ENCODE measurements around the gene MEG3.

Gene MEG3

GRCh38 chr14:100816286-100816949 lies 9.5 kb upstream of the MEG3 start:
- TF ChIP-seq GATA2 (IDR thresholded peaks at IDR 0.05; ENCODE audit: low read depth, low read length) (no peak), GATA3 (IDR thresholded peaks at IDR 0.05; ENCODE audit: low read depth, low read length) (no peak)

GRCh38 chr14:100816950-100817901 lies 8.7 kb upstream of the MEG3 start:
- TF ChIP-seq GATA3 (IDR thresholded peaks at IDR 0.05; ENCODE audit: low read depth, low read length) (no peak), GATA2 (IDR thresholded peaks at IDR 0.05; ENCODE audit: low read depth, low read length) (no peak)

GRCh38 chr14:100818221-100818699 lies 7.7 kb upstream of the MEG3 start:
- no peak for TF ChIP-seq GATA2 (IDR thresholded peaks at IDR 0.05; ENCODE audit: low read depth, low read length)
- no peak for TF ChIP-seq GATA3 (IDR thresholded peaks at IDR 0.05; ENCODE audit: low read depth, low read length)

DNA sequence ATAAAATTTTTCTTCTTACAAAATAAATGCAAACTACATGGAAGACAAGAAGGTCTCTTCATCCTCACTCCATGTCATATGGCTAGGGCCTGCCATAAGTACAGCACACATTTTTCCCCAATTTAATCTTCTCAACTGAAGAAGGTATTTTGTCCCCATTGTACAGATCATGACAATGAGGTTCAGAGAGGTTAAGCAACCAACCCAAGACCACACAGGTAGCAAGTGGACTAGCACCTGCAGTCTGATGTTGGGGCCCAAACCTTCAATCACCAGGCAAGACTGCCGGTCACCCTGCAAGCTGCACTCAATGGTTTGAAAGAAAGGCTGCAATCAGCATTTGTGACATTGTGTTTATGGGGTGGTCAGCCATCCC lies 6.5 kb upstream of the MEG3 start:
- TF ChIP-seq GATA2 (IDR thresholded peaks at IDR 0.05; ENCODE audit: low read depth, low read length) (no peak), GATA3 (IDR thresholded peaks at IDR 0.05; ENCODE audit: low read depth, low read length) (no peak)

DNA sequence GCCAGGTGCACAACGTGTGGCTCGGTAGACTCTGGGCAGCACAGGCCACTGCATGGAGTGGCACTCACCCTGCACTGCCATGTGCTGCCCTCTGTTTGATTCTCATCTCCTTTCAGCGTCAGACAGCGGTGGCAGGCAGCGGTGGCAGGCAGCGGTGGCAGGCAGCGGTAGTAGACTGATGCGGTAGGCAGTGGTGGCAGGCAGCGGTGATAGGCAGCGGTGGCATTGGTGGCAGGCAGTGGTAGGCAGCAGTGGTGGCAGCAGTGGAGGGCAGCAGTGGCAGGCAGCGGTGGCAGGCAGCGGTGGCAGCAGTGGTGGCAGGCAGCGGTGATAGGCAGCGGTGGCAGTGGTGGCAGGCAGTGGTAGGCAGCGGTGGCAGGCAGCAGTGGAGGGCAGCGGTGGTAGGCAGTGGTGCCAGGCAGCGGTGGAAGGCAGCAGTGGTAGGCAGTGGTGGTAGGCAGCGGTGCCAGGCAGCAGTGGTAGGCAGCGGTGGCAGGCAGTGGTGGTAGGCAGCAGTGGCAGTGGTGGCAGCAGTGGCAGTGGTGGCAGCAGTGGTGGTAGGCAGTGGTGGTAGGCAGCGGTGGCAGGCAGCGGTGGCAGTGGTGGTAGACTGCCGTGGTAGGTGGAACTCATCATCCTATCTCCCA lies 6.0 kb upstream of the MEG3 start:
- TF ChIP-seq GATA3 (IDR thresholded peaks at IDR 0.05; ENCODE audit: low read depth, low read length) (no peak), GATA2 (IDR thresholded peaks at IDR 0.05; ENCODE audit: low read depth, low read length) (no peak)

GRCh38 chr14:100820957-100821356 lies 5.0 kb upstream of the MEG3 start:
- TF ChIP-seq GATA2 (IDR thresholded peaks at IDR 0.05; ENCODE audit: low read depth, low read length) (no peak), GATA3 (IDR thresholded peaks at IDR 0.05; ENCODE audit: low read depth, low read length) (no peak)

- TF ChIP-seq GATA3 (IDR thresholded peaks at IDR 0.05; ENCODE audit: low read depth, low read length) (no peak), GATA2 (IDR thresholded peaks at IDR 0.05; ENCODE audit: low read depth, low read length) (no peak)
Measured at GRCh38 chr14:100822013-100822412, 3.9 kb upstream of the MEG3 start.

DNA sequence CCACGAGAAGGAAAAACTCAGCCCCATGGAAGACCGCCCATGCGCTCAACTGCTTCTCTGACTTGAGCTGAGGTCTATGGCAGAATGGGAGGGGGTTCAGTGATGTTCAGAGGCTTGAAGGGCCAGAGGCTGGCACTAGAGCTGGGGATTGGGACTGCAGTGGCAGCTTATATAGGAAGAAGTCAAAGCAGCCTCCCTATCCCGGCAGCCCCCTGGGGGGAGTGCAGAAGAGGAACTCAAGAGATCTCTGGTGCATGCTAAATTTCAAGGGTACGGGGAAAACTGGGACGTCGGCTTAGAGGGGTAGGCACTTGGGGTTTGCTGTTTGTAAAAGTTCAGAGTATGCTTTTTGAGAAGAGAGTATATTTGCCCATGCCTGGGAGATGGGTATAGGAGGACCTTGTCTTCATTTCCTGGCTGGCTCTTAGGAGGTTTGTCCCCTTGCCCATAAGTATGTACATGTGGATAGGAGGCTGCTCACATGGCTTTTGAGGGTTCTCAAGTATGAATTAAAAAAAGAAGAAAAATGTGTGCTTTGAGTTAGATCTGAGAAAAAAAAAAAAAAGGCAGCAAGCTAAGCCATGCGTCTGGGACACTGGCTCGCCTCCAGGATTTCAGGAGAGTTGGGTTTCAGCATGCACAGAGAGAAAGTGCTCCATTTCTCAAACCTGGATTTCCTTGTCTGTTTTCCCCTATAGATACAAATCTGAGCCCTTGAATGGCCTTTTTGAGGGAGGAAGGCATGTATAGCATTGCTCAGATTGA lies 3.2 kb upstream of the MEG3 start:
- no peak for TF ChIP-seq GATA2 (IDR thresholded peaks at IDR 0.05; ENCODE audit: low read depth, low read length)
- no peak for TF ChIP-seq GATA3 (IDR thresholded peaks at IDR 0.05; ENCODE audit: low read depth, low read length)

DNA sequence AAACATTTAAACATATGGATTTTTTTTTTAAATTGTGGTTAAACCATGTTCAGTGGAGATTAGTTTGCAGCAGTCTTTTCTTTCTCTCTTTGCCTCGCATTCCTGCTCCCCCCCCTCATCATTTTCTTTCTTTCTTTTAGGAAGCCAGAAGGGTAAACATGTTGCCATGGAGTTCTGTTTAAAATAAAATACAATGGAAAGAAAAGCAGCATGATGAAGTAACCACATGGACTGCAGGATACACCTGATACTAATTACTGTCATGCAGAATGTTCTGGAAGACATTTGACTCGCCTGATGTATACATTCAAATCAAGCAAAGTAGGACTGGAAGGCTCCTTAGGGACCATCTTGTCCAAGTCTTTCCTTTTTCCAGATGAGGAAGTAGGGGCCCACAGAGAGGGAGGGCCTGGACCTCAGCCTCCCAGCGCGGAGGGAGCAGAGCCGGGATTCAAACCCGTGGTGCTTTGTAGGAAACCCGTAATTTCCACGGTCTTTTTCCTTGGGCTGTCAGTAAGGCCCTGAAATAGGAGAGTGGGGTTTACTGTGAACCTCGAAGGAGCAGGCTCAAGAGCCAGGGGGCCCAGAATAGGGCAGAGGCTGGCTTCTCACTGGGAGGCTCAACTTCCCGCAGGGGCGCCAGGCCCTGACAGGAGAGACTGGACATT lies 2.4 kb upstream of the MEG3 start:
- TF ChIP-seq GATA2 (IDR thresholded peaks at IDR 0.05; ENCODE audit: low read depth, low read length) (no peak), GATA3 (IDR thresholded peaks at IDR 0.05; ENCODE audit: low read depth, low read length) (no peak)

GRCh38 chr14:100824091-100824551 lies 1.8 kb upstream of the MEG3 start:
- TF ChIP-seq GATA3 (IDR thresholded peaks at IDR 0.05; ENCODE audit: low read depth, low read length) (no peak), GATA2 (IDR thresholded peaks at IDR 0.05; ENCODE audit: low read depth, low read length) (no peak)

DNA sequence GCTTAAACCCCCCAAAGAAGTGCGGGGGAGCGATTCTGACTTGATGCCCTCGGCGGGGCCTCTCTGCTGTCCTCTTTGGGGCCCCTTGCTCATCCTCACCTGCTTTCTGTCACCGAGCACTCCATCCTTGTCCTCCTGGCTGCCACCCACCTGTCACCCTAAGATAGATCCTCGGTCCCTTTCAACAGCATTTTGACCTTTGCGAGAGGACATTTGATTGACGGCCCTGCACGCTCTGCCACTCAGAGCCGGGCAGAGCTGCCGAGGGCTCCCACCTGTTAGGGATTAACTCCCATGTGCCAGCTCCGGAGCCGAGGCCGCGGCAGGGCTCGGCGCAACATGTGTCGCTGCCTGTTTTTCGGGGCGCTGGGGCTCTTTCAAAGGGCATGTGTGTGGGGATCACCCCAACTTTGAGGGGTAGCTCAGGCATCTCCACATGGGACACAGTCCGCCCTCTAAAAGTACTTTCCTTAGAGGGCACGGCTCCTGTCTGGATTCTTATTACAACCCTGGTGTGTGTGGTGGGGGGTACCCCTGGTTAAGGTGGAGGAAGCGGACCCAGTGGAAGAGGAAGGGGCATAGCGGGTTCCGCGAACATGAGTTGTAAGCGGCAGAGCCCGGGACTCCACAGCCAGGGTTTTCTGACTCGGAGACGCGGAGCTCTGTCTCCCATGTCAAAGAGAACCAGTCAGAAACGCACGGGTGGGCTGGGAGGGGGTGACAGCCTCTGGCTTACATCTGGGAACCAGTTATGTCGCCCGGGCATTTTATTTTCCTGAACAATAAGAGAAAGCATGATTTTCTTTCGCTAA lies 811 bp upstream of the MEG3 start:
- no peak for TF ChIP-seq GATA3 (IDR thresholded peaks at IDR 0.05; ENCODE audit: low read depth, low read length)
- TF ChIP-seq GATA2 (IDR thresholded peaks at IDR 0.05; ENCODE audit: low read depth, low read length) = no peak

GRCh38 chr14:100826391-100827100 lies 628 bp downstream of the MEG3 start:
- TF ChIP-seq GATA3 (IDR thresholded peaks at IDR 0.05; ENCODE audit: low read depth, low read length) = no peak
- TF ChIP-seq GATA2 (IDR thresholded peaks at IDR 0.05; ENCODE audit: low read depth, low read length) = no peak
